ENCODE measurements around the gene CSNK2A3.

DNA sequence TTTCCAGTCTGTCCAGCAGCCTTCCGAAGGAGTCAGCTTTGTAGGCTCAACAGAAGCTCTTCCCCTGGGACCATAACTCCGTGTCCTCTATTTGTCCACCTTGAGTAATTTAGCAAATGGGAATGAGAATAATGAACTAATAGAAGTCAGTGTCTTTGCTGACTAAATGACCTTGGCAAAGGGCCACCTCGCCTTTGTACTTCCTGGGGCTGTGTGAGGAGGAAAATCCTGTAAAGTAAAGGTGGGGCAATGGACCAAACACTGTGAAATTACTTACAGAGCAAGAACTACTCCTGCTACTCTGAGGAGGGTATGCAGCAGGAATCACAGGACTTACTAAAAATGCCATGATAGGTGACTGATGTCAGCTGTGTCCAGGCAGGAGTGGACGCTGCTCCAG is 36.2 kb upstream of the CSNK2A3 start:
- TF ChIP-seq, protein P1, sequence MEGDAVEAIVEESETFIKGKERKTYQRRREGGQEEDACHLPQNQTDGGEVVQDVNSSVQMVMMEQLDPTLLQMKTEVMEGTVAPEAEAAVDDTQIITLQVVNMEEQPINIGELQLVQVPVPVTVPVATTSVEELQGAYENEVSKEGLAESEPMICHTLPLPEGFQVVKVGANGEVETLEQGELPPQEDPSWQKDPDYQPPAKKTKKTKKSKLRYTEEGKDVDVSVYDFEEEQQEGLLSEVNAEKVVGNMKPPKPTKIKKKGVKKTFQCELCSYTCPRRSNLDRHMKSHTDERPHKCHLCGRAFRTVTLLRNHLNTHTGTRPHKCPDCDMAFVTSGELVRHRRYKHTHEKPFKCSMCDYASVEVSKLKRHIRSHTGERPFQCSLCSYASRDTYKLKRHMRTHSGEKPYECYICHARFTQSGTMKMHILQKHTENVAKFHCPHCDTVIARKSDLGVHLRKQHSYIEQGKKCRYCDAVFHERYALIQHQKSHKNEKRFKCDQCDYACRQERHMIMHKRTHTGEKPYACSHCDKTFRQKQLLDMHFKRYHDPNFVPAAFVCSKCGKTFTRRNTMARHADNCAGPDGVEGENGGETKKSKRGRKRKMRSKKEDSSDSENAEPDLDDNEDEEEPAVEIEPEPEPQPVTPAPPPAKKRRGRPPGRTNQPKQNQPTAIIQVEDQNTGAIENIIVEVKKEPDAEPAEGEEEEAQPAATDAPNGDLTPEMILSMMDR (conservative IDR thresholded peaks at IDR 0.05 in 1 of 2, IDR thresholded peaks at IDR 0.05 in 1 of 2; ENCODE audit: low read depth in 1 of 2, low read length in 2 of 2) = no peak
- no peak for TF ChIP-seq EZH2 (IDR thresholded peaks at IDR 0.05; ENCODE audit: low read length, missing control alignments)

All from fibroblast of lung (primary cell).